Upper lobe of right lung (tissue), 1 donor: ENCODE data around the gene WDR36. TPM values are rescaled to one million over a fixed set of nuclear protein-coding genes. Genes with fewer than 3 reads are reported as not detected.

ENCODE experiments used
- ATAC-seq: fragments of 200-7000 bp; cut with Tn5 transposase; one replicate; pipeline ENCODE4 v1.9.1; 2020; ENCODE audit warnings: mild to moderate bottlenecking, moderate library complexity
- DNase-seq: peaks from one replicate; pipeline ENCODE4 v3.0.0-alpha.2; 2020
- H3K27ac ChIP-seq: fragments of 200-600 bp; one replicate; pipeline ENCODE4 v1.8.0; 2022
- H3K27me3 ChIP-seq: fragments of 200-600 bp; one replicate; pipeline ENCODE4 v1.8.0; 2022; ENCODE audit warnings: mild to moderate bottlenecking
- H3K36me3 ChIP-seq: fragments of 200-600 bp; one replicate; pipeline ENCODE4 v1.8.0; 2022
- H3K4me1 ChIP-seq: fragments of 200-600 bp; one replicate; pipeline ENCODE4 v1.8.0; 2022
- H3K4me3 ChIP-seq: fragments of 200-600 bp; one replicate; pipeline ENCODE4 v1.8.0; 2022; ENCODE audit warnings: mild to moderate bottlenecking
- H3K9me3 ChIP-seq: fragments of 200-600 bp; one replicate; pipeline ENCODE4 v1.8.0; 2022
- CTCF ChIP-seq: fragments of 200-600 bp; IDR thresholded peaks from one replicate; pipeline ENCODE4 v1.8.0; 2022; ENCODE audit warnings: antibody characterized with exemption
- intact Hi-C: fragments of 100-400 bp; cut with DNase I; formaldehyde crosslinking; loops from one replicate; pipeline ENCODE4 v1.11.0; 2022
- total RNA-seq: library from RNA; stranded (reverse); fragmentation: NEBNext Ultra II Directional; extraction: Animal tissue kit (Norgen Biotek cat#: 25700); gene quantifications from one replicate; pipeline ENCODE4 v1.2.1, GENCODE V29; 2021
- donor health status: DM: no; HTN: yes; CAD: no; lungs with severe emphysema.

The WDR36 gene
- total RNA-seq, 1 donor from 2014 or later: 25.0 TPM

GRCh38 chr5:111132076-111132475 is 39.9 kb downstream of the WDR36 start:
- intact Hi-C loops: no loop called here
- no peak for ATAC-seq

GRCh38 chr5:111132731-111133435 is 40.7 kb downstream of the WDR36 start:
- TF ChIP-seq CTCF: no peak
- Histone ChIP-seq H3K9me3 (no peaks in the 10 kb centered on the region), H3K36me3 (no peaks in the 10 kb centered on the region), H3K27me3 (no peaks in the 10 kb centered on the region), H3K4me1 (no peaks in the 10 kb centered on the region), H3K4me3 (no peak overlapping the region), H3K27ac (no peak overlapping the region)
- DNase-seq (no peak), ATAC-seq (no peak)
- intact Hi-C loops: no loop called here

More at GRCh38 chr5:111132076-111132475, 39.9 kb downstream of the WDR36 start:
- Histone ChIP-seq H3K4me3 (no peak overlapping the region), H3K36me3 (peaks cover 5% of the 10 kb centered on the region), H3K27me3 (no peaks in the 10 kb centered on the region), H3K4me1 (no peaks in the 10 kb centered on the region), H3K9me3 (no peaks in the 10 kb centered on the region), H3K27ac (no peak overlapping the region)
- no peak for DNase-seq
- no peak for TF ChIP-seq CTCF

- H3K4me3 ChIP-seq: no peak overlapping the region
- no peaks in the 10 kb centered on the region for H3K4me1 ChIP-seq
- no peak for TF ChIP-seq CTCF
- no peaks in the 10 kb centered on the region for H3K36me3 ChIP-seq
- ATAC-seq: no peak
- H3K27ac ChIP-seq: no peak overlapping the region
- DNase-seq: no peak
- intact Hi-C loops: no loop called here
- no peaks in the 10 kb centered on the region for H3K9me3 ChIP-seq
- H3K27me3 ChIP-seq: no peaks in the 10 kb centered on the region
Observed at GRCh38 chr5:111133436-111133751, 41.2 kb downstream of the WDR36 start.

GRCh38 chr5:111134087-111134486 is 41.9 kb downstream of the WDR36 start:
- TF ChIP-seq CTCF: no peak
- Histone ChIP-seq H3K4me3 (no peak overlapping the region), H3K27me3 (no peaks in the 10 kb centered on the region), H3K9me3 (no peaks in the 10 kb centered on the region), H3K4me1 (no peaks in the 10 kb centered on the region), H3K27ac (no peak overlapping the region), H3K36me3 (no peaks in the 10 kb centered on the region)
- DNase-seq: no peak
- intact Hi-C loops: no loop called here
- ATAC-seq: no peak

GRCh38 chr5:111134864-111135263 is 42.7 kb downstream of the WDR36 start:
- no peaks in the 10 kb centered on the region for H3K4me1 ChIP-seq
- H3K36me3 ChIP-seq: no peaks in the 10 kb centered on the region
- ATAC-seq (no peak), DNase-seq (no peak)
- intact Hi-C loops: no loop called here
- H3K4me3 ChIP-seq: no peak overlapping the region
- no peak for TF ChIP-seq CTCF
- H3K9me3 ChIP-seq: no peaks in the 10 kb centered on the region
- no peak overlapping the region for H3K27ac ChIP-seq
- no peaks in the 10 kb centered on the region for H3K27me3 ChIP-seq

- ATAC-seq (no peak), DNase-seq (no peak)
- no peak for TF ChIP-seq CTCF
- no peaks in the 10 kb centered on the region for H3K27me3 ChIP-seq
- no peaks in the 10 kb centered on the region for H3K4me1 ChIP-seq
- H3K4me3 ChIP-seq: no peak overlapping the region
- H3K36me3 ChIP-seq: no peaks in the 10 kb centered on the region
- no peak overlapping the region for H3K27ac ChIP-seq
- no peaks in the 10 kb centered on the region for H3K9me3 ChIP-seq
- intact Hi-C loops: no loop called here
Observed at GRCh38 chr5:111135363-111135762, 43.2 kb downstream of the WDR36 start.
